Transverse colon (tissue), 4 donors: ENCODE data around the gene RARRES1.

Experiments
- POLR2AphosphoS5 ChIP-seq, 3 donors: sonication (generic); formaldehyde crosslinking; IDR thresholded peaks; one replicate each; pipeline ENCODE4 v1.6.1; 2016; ENCODE audit warnings: antibody characterized with exemption in 3 of 3
- TF ChIP-seq, protein P1 (sequence below), 5 experiments: fragments of 200-600 bp in 3 of 5; fragments of 450-650 bp in 2 of 5; sonication (generic) in 3 of 5; IDR thresholded peaks; 1 replicate in 2 of 5; 2 replicates in 3 of 5; pipeline ENCODE4 v1.5.1; 2016 to 2017; ENCODE audit warnings: antibody characterized with exemption in 5 of 5, inconsistent platforms in 3 of 5, mild to moderate bottlenecking in 2 of 5, moderate library complexity in 1 of 5

- TF ChIP-seq, protein P1, sequence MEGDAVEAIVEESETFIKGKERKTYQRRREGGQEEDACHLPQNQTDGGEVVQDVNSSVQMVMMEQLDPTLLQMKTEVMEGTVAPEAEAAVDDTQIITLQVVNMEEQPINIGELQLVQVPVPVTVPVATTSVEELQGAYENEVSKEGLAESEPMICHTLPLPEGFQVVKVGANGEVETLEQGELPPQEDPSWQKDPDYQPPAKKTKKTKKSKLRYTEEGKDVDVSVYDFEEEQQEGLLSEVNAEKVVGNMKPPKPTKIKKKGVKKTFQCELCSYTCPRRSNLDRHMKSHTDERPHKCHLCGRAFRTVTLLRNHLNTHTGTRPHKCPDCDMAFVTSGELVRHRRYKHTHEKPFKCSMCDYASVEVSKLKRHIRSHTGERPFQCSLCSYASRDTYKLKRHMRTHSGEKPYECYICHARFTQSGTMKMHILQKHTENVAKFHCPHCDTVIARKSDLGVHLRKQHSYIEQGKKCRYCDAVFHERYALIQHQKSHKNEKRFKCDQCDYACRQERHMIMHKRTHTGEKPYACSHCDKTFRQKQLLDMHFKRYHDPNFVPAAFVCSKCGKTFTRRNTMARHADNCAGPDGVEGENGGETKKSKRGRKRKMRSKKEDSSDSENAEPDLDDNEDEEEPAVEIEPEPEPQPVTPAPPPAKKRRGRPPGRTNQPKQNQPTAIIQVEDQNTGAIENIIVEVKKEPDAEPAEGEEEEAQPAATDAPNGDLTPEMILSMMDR (IDR thresholded peaks at IDR 0.05) = peak; percentile 58 to 74 (median 68)
- peak in 1 of 3 donors; percentile 20 for TF ChIP-seq POLR2AphosphoS5 (IDR thresholded peaks at IDR 0.05)
Observed at GRCh38 chr3:158659454-158660237, 72.6 kb downstream of the RARRES1 start.
